SK-N-SH (cell line): Measurements from ENCODE around the gene SMS.

ENCODE experiments used
- CTCF ChIP-seq: fragments of 200-600 bp; sonication (generic); IDR thresholded peaks from 2 replicates; pipeline ENCODE4 v1.6.1; 2017; ENCODE audit warnings: antibody characterized with exemption, mild to moderate bottlenecking, moderate library complexity
- GABPA ChIP-seq: IDR thresholded peaks from 2 replicates; pipeline ENCODE4 v1.4.0; 2012; ENCODE audit warnings: low read depth, mild to moderate bottlenecking
- GATA2 ChIP-seq: sonication (generic); formaldehyde crosslinking; IDR thresholded peaks from 2 replicates; pipeline ENCODE4 v1.5.0; 2020; ENCODE audit warnings: mild to moderate bottlenecking, missing genetic modification reagents
- MAX ChIP-seq: IDR thresholded peaks from 2 replicates; pipeline ENCODE4 v1.4.0; 2012; ENCODE audit warnings: low read depth
- MXI1 ChIP-seq: IDR thresholded peaks from 2 replicates; pipeline ENCODE4 v1.6.1; 2012; ENCODE audit warnings: mild to moderate bottlenecking, low read depth, low read length, improper control_type of control experiment
- NFIC ChIP-seq: IDR thresholded peaks from 2 replicates; pipeline ENCODE4 v1.4.0; 2012; ENCODE audit warnings: borderline replicate concordance
- PBX3 ChIP-seq: IDR thresholded peaks from 2 replicates; pipeline ENCODE4; 2012
- POLR2AphosphoS5 ChIP-seq: IDR thresholded peaks from 2 replicates; pipeline ENCODE4 v1.6.1; 2012; ENCODE audit warnings: low read depth, low read length
- RAD21 ChIP-seq: IDR thresholded peaks from 2 replicates; pipeline ENCODE4 v1.6.1; 2012; ENCODE audit warnings: mild to moderate bottlenecking, low read length
- REST ChIP-seq: IDR thresholded peaks from 2 replicates; pipeline ENCODE4 v1.6.1; 2012; ENCODE audit warnings: mild to moderate bottlenecking, low read depth, low read length, moderate library complexity
- RFX5 ChIP-seq: IDR thresholded peaks from 2 replicates; pipeline ENCODE4 v1.6.1; 2012; ENCODE audit warnings: mild to moderate bottlenecking, improper control_type of control experiment, low read length
- SIN3A ChIP-seq: IDR thresholded peaks from 2 replicates; pipeline ENCODE4 v1.6.1; 2012; ENCODE audit warnings: low read depth, mild to moderate bottlenecking, low read length, moderate library complexity, borderline replicate concordance
- TAF1 ChIP-seq: IDR thresholded peaks from 2 replicates; pipeline ENCODE4 v1.6.1; 2012; ENCODE audit warnings: low read depth, mild to moderate bottlenecking, low read length, moderate library complexity, borderline replicate concordance
- TCF12 ChIP-seq: IDR thresholded peaks from 2 replicates; pipeline ENCODE4 v1.4.0; 2012

- no peak for TF ChIP-seq CTCF
- no peak for TF ChIP-seq POLR2AphosphoS5
- TF ChIP-seq GATA2, result no peak
- TF ChIP-seq REST, result no peak
- TF ChIP-seq GABPA, result no peak
- no peak for TF ChIP-seq MXI1
- TF ChIP-seq TCF12, result no peak
- no peak for TF ChIP-seq SIN3A
- no peak for TF ChIP-seq RAD21
- no peak for TF ChIP-seq MAX
- TF ChIP-seq PBX3, result no peak
- no peak for TF ChIP-seq RFX5
- no peak for TF ChIP-seq NFIC
- no peak for TF ChIP-seq TAF1
Observed at GRCh38 chrX:21955403-21956189, 15.1 kb downstream of the SMS start.
